Stimulated activated CD8-positive, alpha-beta memory T cell treated with anti-CD3 and anti-CD28 coated beads, Interleukin-15, amount 100 ng/mL, for 24 hours (primary cell): ENCODE measurements around the gene MTOR.
"Not testable (repeated sequence)": the region's sequence is repeated elsewhere in the genome, so short reads cannot be mapped to it uniquely, and the experiment has no call there.

Experiments used
- DNase-seq: peaks from one replicate; pipeline ENCODE4 v3.0.0-alpha.2; 2020; ENCODE audit warnings: low read depth

Gene MTOR

DNA sequence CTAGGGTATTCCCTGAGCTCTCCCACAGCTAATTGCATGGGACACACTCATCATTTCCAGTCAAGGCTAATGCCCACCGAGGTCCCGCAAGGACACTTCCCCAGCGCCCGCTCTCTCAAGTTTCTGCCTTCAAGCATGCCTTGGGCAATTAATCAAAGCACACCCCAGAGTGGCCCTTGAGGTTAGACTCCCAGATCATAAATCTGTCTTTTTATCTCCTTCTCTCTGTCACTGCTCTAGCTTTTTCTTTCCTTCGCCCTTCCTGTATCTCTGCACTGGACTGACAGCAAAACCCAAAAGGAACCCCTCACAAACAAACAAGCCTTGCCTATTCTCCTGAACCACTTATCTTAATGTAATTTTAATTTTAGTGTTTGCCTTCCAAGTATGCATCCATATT lies 154.8 kb downstream of the MTOR start:
- DNase-seq: no peak

DNA sequence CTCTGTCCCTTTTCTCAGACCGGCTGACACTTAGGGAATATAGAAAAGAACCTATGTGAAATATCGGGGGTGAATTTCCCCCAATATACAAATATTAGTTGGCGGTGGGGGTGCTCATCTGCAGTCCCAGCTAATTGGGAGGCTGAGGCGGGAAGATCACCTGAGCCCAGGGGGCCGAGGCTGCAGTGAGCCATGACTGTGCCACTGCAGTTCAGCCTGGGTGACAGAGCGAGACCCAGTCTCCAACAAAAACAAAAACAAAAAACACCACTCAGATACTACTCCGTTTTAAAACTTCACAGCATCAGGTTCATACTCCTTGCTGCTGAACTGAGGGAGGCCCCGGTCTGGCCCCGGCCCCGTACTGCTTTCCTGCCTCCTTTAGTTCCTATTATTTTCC lies 156.8 kb downstream of the MTOR start:
- DNase-seq: no peak

DNA sequence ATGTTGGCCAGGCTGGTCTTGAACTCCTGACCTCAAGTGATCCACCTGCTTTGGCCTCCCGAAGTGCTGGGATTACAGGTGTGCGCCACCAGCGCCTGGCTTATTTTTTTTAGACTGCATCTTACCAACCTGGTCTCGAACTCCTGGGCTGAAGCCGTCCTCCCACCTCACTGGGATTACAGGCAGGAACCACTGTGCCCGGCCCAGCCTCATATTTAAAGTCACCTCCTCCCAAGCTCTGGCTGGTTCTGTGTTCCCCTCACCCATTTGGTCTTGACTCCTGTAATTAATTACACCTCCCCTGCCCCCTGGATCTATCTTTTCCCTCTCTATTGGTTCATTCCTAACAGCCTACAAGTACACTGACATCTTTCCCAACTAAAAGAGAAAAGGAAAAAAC lies 161.0 kb downstream of the MTOR start:
- DNase-seq: no peak

DNA sequence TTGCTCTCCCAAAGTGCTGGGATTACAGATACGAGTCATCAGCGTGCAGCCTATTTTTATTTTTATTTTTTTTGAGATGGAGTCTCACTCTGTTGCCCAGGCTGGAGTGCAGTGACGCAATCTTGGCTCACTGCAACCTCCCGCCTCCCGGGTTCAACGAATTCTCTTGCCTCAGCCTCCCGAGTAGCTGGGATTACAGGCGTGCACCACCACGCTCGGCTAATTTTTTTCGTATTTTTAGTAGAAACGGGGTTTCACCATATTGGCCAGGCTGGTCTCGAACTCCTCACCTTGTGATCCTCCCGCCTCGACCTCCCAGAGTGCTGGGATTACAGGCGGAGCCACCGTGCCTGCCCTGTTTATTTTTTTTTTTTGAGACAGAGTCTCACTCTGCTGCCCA lies 161.5 kb downstream of the MTOR start:
- DNase-seq: not testable (repeated sequence)

DNA sequence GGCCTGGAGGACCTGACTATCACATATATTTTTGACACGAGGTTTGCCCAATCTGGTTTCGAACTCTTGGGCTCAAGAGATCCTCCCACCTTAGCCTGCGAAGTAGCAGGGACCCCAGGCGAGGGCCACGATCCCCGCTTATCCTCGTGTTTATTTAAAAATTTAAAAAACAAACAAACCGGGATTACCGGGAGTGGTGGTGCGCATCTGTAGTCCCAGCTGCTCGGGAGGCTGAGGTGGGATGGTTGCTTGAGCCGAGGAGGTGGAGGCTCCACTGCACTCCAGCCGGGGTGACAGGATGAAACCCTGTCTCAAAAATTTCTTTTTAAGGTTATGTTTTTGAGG lies 162.2 kb downstream of the MTOR start:
- DNase-seq: no peak

DNA sequence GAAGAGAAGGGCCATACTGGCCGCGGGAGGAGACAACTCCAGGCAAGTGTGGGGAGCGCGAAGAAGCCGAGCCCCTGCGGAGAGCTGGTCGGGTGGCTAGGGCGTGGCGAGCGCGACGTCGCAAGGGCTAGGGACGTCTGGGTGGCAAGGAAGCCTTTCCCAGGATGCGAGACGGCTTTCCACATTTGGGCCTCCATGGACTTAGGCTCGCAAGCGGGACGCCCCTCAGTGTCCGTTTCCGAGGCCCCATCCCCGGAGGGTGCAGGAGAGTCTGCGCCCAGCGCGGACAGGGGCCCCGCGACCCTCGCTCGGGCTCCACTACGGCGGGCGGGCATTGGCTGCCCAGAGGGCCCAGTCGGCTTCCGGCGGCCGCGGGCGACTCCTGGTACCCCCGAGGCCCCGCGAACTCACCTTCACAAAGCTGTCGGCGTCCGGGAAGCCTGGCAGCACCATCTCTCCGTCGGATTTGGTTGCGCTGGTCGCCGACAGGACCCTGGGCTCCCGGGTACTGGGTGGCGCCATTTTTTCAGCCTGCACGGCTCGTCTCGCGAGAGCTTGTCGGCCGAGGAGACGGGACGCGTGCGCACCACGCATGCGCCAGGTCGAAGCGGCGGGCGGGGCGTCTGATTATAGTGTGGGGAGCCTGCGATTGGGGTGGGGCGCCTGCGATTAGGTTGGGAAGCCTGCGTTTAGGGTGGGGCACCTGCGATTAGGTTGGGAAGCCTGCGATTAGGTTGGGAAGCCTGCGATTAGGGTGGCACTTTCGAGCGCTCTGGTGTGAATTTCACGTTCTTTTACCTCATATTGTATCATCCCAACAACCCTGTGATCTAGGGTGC lies 162.8 kb downstream of the MTOR start, which contains the start of gene EXOSC10:
EXOSC10 (minus strand) TSS at position 560 of the 839 bp plus-strand sequence; CDS start at position 522, 38 bp downstream.
- DNase-seq: peak; percentile 81

DNA sequence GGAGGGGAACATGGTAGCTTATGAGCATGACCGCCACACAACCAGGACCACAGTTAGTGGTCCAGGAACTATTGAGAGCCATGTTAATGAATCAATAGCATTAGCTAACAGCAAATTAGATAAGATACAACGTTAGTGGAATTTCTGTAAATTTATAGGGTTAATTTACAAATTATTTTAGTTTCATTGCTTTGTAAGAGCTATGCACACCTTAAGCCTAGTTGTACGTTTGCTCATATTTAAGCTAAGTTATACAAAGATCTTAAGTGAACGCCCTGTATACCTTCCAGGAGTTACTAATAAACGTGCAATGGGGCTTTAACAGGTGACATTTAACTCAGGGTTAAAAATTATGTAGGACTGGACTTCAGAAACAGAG lies 163.4 kb downstream of the MTOR start:
- DNase-seq: no peak

DNA sequence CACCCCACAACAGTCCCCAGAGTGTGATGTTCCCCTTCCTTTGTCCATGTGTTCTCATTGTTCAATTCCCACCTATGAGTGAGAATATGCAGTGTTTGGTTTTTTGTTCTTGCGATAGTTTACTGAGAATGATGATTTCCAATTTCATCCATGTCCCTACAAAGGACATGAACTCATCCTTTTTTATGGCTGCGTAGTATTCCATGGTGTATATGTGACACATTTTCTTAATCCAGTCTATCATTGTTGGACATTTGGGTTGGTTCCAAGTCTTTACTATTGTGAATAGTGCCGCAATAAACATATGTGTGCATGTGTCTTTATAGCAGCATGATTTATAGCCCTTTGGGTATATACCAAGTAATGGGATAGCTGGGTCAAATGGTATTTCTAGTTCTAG lies 178.6 kb downstream of the MTOR start:
- DNase-seq: not testable (repeated sequence)

DNA sequence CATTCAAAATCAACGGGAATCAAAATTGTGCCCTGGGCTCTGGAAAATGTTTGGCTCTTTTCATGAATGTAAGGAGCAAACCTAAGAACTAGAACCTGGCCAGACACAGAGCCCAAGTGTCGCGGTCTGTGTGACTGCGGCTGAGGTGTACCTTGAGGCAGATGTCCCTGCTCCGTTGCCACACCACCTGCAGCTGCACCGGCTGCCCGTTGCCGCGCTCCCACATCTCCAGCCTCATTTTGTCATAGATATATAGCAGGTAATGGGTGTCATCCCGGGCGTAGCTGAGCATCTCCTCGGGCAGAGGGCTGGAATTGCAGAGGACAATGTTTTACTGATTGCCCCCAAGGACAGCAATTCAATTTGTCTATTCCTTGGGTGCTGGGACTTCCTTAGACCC lies 181.4 kb downstream of the MTOR start:
- DNase-seq: no peak

DNA sequence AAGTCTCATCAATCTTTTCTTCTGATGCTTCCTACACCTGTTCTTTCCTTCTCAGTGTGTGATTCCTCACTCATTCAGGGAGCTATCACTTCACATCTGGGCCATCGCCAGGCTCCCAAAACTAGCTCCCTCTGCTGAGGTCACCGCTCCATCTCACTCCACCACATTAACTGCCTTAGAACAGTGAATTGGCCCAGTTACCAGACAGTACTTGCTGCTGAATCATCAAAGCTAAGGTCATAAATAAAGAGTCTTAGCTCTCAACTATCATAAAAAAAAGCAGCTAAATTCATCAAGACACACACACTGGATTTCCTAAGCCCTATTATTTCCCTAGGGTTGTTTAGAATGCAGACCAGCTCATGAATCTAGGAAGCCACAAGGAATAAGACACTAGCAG lies 183.7 kb downstream of the MTOR start:
- no peak for DNase-seq

DNA sequence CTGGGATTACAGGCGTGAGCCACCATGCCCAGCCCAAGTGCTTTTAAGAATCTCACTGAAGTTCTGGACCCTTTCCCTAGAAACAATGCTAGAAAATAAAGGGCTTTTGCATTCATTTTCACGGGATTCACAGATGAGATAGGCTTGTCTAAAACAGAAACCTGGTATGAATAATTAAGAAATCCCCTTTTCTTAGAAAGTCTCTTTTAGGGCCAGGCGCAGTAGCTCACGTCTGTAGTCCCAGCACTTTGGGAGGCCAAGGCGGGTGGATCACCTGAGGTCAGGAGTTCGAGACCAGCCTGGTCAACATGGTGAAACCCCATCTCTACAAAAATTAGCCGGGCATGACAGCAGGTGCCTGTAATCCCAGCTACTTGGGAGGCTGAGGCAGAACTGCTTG lies 189.0 kb downstream of the MTOR start:
- DNase-seq: not testable (repeated sequence)

DNA sequence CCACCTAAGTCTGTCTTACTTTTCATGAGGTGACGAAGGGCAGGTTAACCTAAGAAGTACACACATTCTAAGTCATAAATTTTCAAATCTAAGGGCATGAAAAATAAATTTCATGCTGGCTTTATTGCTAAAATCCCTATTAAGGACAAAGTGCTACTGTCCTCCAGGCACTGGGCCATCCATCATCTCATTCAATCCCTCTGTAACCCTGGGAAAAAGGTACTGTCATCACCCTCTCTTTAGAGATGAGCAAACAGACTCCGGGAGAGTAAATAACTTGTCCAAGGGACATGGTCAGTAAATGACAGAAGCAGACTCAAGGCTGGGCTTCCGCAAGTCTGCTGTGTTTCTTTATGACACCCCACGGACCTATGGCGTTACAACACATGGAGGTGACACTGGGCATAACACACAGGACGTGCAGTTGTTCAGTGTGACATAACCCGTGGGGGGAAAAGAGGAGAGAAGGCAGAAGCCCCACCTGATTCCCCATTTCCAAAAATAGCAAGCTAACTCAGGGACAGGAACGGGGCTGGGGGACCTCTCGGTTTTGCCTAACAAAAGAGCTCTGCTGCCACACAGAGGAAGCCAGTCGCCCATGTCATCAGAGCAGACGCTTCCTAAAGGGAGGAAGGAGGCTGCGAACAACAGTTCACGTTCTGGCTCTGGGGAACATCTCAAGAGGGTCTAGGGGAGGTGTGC lies 190.0 kb downstream of the MTOR start:
- DNase-seq: no peak

DNA sequence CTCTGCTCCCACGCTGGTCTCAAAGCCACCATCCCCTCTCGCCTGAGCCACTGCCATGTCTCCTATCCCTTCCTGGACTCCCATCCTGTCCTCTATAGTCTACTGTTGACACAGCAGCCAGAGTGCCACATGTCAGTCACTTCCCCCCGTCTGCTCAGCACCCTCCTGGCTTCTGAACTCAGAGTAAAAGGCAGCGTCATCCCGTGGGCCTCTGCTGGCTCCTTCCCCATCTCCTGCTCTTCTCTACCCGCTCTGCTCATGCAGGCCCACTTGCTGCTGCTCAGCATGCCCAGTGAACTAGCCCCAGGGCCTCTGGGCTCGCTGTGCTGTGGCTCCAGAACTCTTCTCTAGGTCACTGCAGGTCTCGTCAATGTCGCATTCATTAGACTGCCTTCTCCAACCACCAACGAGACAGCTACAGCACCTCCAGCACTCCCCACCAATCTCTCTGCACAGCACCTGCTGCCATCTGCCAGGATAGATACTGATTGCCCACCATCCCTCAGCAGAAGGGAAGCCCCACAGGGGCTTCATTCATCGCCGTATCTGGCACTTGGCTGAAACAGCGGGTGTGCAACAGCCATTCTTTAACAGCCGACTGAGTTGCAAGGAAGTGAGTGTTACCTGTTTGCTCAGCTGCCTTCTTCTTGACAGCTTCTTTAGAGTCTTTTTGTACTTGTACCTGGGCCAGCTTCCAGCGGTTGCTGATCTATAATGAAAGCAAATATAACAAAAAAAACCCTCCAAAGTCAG lies 190.7 kb downstream of the MTOR start:
- DNase-seq: no peak

DNA sequence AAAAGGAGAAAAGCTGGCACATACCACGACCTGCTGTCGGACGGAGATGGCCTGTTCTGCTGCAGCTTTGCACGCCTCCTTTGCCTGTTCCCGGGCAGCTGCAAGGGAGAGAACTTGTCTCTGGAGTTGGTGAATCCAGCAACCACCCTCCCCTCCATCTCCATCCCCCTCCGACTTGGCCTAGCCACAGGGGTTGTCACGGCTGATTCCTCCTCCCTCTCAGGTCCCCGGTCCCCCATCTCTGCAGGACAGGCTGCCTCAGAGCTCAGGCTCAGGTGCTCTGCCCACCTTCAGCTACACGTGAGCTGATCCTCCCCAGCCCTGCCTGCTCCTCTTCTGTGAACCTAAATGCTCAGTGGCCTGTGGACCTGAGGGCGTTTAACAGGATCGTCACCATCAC lies 191.5 kb downstream of the MTOR start:
- no peak for DNase-seq

DNA sequence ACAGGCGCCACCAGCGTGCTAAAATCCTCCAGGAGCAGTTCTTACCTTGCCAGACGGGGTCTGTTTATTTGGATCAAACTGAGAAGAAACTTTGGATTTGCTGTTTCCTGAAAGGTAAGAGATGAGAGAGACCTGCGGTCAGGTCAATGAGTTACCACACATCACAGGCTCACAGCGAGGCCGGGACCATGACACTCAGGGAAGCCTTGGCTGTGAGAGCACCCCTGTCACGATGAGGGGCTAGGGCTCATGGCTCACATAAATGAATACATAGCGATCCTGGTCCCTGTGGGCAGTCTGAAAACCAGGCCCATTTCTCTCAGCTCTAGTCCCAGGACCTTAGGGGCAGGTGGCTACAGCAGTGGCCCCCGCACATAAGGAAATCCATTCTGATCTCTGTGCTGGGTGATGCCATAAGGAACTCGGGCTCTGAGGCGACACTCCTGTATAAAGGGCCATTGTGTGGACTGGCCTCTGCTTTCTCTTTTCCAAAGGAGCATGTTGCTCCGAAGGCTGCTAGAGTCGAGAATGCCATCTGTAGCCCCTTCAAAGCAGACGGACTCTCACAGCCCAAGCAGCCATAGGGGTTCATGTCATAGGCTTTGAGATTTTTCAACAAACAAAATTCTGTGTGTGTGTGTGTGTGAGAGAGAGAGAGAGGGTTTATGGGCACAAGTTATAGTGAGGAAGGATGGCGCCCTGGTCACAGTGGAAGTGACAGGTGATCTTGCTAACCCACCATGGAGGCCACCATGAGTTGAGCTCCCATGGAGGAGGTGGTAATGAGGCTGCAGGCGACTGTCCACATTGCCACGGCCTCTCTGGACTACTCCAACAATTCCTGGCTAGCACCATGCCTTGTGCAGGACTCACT lies 193.5 kb downstream of the MTOR start:
- DNase-seq: no peak

DNA sequence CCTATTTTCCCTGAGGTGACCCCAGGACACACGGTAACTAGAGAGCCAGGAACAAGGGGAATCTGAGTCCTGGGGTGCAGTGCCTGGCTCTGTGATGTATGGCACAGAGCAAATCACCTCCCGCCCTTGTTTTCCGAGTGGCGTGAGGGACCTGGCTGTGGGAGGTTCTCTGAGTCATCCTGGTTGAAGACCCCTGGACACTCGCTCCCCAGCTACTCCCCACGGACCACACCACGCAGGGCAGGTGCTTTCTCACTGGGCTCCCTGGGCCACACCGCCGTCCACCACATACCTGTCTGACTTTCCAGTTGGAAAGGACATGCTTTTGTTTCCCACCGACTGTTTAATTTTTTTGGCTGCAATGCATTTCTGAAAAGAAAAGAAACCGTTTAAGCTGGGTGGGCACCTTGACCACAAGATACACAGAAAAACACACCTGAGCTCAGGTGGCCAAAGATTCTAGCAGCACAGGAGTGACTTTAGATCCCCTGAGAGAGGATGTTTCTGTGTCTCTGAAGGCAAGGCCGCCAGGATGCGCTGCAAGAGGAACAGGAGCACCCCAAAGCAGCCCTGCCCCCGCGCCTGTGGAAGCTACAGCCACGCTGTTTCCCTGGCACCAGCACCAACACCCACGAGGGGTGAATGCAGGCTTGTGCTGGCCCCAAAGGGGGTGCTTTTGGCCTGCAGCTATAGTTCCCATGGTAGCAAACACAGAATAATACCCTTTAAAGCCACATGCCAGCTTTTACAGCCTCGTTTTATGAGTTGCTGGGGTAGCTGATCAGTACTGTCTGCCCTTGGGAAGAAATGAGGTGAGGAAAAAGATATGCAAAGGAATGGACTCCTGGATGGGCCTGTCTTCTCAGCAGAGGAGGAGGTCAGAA lies 194.4 kb downstream of the MTOR start:
- DNase-seq: no peak

DNA sequence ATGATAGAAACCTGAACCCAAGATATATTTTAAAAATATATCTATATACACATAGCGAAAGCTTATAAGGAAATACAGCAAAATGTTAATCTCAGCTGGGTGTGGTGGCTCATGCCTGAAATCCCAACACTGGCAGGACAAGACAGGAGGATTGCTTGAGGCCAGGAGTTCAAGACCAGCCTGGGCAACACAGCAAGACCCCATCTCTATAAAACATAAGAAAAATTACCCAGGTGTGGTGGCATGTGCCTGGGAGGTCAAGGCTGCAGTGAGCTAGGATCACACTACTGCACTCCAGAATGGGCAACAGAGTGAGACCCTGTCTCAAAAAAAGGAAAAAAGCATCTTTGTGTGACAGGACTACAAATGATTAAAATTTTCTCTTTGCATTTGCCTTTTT lies 196.6 kb downstream of the MTOR start:
- no peak for DNase-seq

DNA sequence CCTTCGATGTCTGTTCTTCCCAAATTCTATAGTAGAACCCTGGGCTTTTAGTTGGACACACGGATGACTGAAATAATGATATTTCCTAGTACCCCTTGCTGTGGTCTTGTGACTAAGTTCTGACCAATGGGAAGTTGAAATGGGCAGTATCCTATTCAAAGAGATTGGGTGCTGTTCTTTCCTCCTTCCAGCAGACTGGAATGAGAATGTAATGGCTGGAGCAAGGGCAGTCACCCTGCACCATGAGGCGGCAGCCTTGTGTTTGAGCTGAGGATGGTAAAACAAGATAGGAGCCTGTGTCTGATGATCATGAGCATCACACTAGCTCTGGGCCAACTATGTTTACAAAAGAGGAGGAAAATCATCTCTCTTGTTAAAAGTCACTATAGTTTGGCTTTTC lies 197.4 kb downstream of the MTOR start:
- no peak for DNase-seq

DNA sequence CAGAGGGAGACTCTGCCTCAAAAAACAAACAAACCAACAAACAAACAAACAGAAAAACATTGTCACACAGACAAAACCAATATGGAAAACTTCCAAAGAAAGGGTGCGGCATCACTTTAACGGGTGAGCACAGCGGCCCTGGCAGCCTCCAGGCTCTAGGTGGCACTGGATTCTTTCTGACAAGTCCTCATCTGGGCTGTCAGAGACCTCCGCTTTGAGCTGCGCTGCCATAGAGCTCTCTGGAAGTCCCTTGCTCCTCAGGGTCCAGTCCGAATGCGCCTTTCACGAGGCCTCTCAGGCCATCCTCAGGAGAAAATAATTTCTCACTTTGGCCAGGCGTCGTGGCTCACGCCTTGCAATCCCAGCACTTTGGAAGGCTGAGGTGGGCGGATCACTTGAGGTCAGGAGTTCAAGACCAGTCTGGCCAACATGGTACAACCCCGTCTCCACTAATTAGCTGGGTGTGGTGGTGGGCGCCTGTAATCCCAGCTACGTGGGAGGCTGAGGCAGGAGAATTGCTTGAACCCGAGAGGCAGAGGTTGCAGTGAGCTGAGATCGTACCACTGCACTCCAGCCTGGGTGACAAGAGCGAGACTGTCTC lies 198.3 kb downstream of the MTOR start:
- not testable (repeated sequence) for DNase-seq

DNA sequence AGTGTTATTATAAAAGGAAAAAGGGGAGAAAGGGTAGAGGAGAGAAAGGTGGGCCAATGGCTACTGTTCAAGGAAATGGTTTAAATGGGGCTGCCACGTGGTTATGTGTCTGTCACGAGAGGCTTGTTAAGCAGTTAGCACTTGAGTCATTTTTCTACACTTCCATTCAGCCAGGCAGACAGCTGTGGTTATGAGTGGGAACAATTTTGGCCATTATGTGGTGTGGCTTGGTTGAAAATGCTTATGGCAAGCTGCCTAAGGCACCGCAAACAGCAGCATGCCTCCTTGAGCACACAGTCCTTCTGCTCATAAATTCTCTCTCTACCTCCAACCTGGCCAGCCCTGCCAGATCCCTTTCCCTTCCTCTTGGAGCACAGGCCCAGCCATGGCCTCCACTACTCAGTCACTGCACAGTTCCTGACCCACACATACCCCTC lies 199.4 kb downstream of the MTOR start:
- DNase-seq: no peak
